GM21619 (cell line): Measurements from ENCODE around the gene PRR16.

ENCODE experiments used
- ATAC-seq: cut with Tn5 transposase; IDR thresholded peaks from one replicate; pipeline ENCODE4 v1.9.1; 2021; ENCODE audit not compliant: unreplicated experiment

Gene PRR16

GRCh38 chr5:120564013-120564412 lies 99.9 kb downstream of the PRR16 start:
- ATAC-seq = no peak

GRCh38 chr5:120567066-120567465 lies 103.0 kb downstream of the PRR16 start:
- ATAC-seq = no peak

GRCh38 chr5:120567921-120568320 lies 103.8 kb downstream of the PRR16 start:
- no peak for ATAC-seq

- no peak for ATAC-seq
Measured at GRCh38 chr5:120568711-120569110, 104.6 kb downstream of the PRR16 start.

GRCh38 chr5:120576588-120576987 lies 112.5 kb downstream of the PRR16 start:
- no peak for ATAC-seq

- no peak for ATAC-seq
Measured at GRCh38 chr5:120582635-120583034, 118.5 kb downstream of the PRR16 start.

GRCh38 chr5:120586646-120587045 lies 122.5 kb downstream of the PRR16 start:
- no peak for ATAC-seq

- ATAC-seq = no peak
Measured at GRCh38 chr5:120591911-120592310, 127.8 kb downstream of the PRR16 start.

- no peak for ATAC-seq
Measured at GRCh38 chr5:120599576-120599975, 135.5 kb downstream of the PRR16 start.

- no peak for ATAC-seq
Measured at GRCh38 chr5:120600639-120601038, 136.5 kb downstream of the PRR16 start.

GRCh38 chr5:120602033-120602432 lies 137.9 kb downstream of the PRR16 start:
- no peak for ATAC-seq

- ATAC-seq = no peak
Measured at GRCh38 chr5:120604884-120605283, 140.8 kb downstream of the PRR16 start.

GRCh38 chr5:120605325-120606079 lies 141.4 kb downstream of the PRR16 start:
- ATAC-seq = no peak

GRCh38 chr5:120609570-120609969 lies 145.5 kb downstream of the PRR16 start:
- ATAC-seq = no peak

- no peak for ATAC-seq
Measured at GRCh38 chr5:120610145-120610544, 146.0 kb downstream of the PRR16 start.

GRCh38 chr5:120613729-120614128 lies 149.6 kb downstream of the PRR16 start:
- no peak for ATAC-seq

- no peak for ATAC-seq
Measured at GRCh38 chr5:120614531-120615180, 150.6 kb downstream of the PRR16 start.

- no peak for ATAC-seq
Measured at GRCh38 chr5:120615967-120616645, 152.0 kb downstream of the PRR16 start.

GRCh38 chr5:120621339-120621738 lies 157.2 kb downstream of the PRR16 start:
- ATAC-seq = no peak

GRCh38 chr5:120624021-120624563 lies 160.0 kb downstream of the PRR16 start:
- ATAC-seq = no peak

GRCh38 chr5:120628156-120628555 lies 164.1 kb downstream of the PRR16 start:
- no peak for ATAC-seq

GRCh38 chr5:120630550-120630949 lies 166.4 kb downstream of the PRR16 start:
- no peak for ATAC-seq
